ENCODE data around the gene AADACL2. TPM values are rescaled to one million over a fixed set of nuclear protein-coding genes. Genes with fewer than 3 reads are reported as not detected.

The AADACL2 gene
- total RNA-seq, 1 donor from 2014 or later = not detected

DNA sequence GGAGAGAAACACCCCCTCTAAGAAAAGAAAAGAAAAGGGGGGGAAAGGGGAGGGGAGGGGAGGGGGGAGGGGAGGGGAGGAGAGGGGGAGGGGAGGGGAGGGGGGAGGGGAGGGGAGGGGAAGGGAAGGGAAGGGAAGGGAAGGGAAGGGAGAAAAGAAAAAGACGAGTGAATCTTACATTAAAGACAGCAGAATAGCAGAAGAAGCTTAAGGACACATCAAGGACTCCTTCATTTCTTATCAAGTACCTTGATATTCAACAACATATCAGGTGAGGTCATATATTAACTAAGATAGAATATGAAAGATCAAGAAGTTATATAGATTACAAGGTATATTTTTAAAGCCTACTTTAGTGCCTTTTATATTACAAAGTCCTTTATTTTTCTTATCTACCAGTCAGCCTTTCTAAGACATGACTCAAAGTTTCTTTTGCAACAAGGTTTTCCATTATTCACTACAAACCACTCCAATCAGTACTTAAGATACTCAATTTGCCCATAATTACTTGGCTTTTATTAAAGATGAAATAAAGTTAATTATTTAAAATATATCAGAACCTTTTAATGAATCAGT, 62.5 kb downstream of the AADACL2 start:
- FAIRE-seq (no peak), DNase-seq (ENCODE audit: low spot score in 2 of 2) (no peak)

DNA sequence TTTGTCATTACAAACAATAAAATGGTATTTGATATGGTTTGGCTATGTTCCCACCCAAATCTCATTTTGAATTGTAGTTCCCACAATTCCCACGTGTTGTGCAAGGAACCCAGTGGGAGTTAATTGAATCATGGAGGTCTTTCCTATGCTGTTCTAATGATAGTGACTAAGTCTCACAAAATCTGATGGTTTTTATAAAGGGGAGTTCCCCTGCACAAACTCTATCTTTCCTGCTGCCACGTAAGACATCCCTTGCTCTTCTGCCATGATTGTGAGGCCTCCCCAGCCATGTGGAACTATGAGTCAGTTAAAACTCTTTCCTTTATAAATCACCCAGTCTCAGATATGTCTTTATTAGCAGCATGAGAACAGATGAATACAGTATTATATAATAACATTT, 64.7 kb downstream of the AADACL2 start:
- no peak for DNase-seq (ENCODE audit: low spot score in 2 of 2)
- no peak for FAIRE-seq

DNA sequence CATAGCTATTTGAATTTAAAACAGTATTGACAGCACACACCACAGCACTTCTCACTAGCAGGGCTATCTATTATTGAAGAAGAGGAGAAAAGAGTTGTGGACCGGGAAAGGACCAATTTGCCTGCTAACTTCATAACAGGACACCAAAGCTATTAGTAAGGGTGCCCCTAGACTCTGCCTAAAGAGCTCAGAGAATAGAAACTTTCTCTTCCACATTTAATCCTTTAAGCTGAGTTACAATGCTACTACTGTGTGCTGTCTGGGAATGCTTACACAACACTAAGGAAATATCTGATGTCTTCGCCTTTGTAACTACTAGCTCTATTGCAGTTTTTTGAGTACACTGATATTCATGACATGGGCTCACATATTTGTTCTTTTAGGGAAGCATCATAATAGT, 66.7 kb downstream of the AADACL2 start:
- DNase-seq (ENCODE audit: low spot score in 2 of 2) (no peak), FAIRE-seq (no peak)

GRCh38 chr3:151804267-151804666, 70.5 kb downstream of the AADACL2 start:
- FAIRE-seq = no peak

GRCh38 chr3:151806838-151807237, 73.1 kb downstream of the AADACL2 start:
- FAIRE-seq = no peak
- DNase-seq (ENCODE audit: low spot score in 2 of 2) = no peak

More at GRCh38 chr3:151804267-151804666, 70.5 kb downstream of the AADACL2 start:
- no peak for DNase-seq (ENCODE audit: low spot score in 2 of 2)

Other genes with a start within 250 kb of the AADACL2 start
- gene AADAC, start 80.2 kb downstream of the AADACL2 start, total RNA-seq = not detected
- 0.41 TPM for gene SUCNR1, start 139.7 kb downstream of the AADACL2 start, total RNA-seq

Data from frontal cortex (tissue), 4 donors.